Stimulated activated CD4-positive, alpha-beta T cell treated with anti-CD3 and anti-CD28 coated beads, Interleukin-4, amount 100 ng/mL, for 24 hours (primary cell): ENCODE results near the gene HPRT1.

Experiments
- DNase-seq: peaks from one replicate; pipeline ENCODE4 v3.0.0-alpha.2; 2020

Gene HPRT1

DNA sequence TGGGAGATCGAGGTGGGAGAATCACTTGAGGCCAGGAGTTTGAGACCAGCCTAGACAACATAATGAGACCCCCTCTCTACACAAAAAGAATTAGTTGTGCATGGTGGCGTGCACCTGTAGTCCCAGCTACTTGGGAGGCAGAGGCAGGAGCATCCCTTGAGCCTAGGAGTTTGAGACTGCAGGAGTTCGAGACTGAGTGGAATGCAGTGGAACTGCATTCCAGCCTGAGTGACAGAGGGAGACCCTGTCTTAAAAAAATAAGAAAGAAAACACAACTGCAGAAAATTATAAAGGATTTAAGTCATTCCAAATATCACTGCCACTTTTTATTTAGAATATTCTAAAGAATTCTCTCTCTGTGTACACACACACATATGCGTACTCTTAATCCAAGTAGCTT is 18.4 kb downstream of the HPRT1 start:
- no peak for DNase-seq

- no peak for DNase-seq
Measured at GRCh38 chrX:134480061-134480460, 20.1 kb downstream of the HPRT1 start.

DNA sequence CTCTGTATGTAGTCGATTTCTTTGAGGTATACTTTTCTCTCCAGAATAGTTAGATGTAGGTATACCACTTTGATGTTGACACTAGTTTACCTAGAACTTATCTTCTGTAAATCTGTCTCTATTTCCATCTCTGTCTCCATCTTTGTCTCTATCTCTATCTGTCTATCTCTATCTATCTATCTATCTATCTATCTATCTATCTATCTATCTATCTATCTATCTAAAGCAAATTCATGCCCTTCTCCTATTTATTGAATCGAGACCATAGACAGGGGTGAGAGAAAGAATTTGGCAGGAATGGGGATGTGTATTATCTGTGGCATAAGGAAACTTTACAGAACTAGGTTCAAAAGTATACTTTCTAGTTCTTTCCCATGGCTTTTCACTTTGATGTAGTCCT is 21.4 kb downstream of the HPRT1 start:
- DNase-seq = no peak

GRCh38 chrX:134482371-134482770 is 22.4 kb downstream of the HPRT1 start:
- no peak for DNase-seq

- DNase-seq = no peak
Measured at GRCh38 chrX:134484039-134484438, 24.1 kb downstream of the HPRT1 start.

- DNase-seq = no peak
Measured at GRCh38 chrX:134501941-134502340, 42.0 kb downstream of the HPRT1 start.

DNA sequence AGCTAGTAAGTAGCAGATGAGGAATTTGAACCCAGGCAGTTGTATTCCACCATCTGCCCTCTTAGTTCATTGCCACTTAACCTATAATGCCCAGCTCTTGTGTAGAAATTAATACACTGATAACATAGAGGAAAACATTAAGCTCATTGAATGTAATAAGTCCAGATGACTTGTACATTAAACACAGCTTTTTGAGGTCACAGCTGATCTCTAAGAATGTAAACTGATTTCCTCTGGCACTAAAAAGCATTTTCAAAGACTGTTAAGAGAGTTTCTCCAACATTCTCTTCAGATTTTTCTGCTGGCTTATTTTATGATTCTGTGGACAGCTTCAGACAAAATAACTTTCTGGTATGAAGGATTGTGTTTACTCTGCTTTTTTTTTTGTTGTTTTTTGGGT is 42.7 kb downstream of the HPRT1 start:
- DNase-seq = no peak

DNA sequence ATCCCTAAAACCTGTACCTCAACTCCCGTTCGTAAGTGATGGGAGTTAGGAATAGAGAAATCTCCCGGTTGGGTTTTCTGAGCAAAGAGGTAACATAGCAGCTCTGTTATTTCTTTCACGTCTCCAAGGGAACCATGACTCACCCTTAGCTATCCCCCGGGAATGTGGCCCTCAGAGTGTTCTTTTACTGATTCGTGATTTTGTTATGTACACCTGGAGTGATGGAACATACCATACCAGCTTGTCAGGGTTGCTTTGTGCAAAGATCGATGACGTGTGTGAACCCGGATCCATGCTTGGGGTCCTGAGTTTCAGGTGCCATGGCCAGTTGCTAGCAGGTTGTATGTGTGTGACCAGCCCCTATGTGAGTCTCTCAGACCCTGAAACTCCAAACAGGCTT is 52.6 kb downstream of the HPRT1 start:
- no peak for DNase-seq

DNA sequence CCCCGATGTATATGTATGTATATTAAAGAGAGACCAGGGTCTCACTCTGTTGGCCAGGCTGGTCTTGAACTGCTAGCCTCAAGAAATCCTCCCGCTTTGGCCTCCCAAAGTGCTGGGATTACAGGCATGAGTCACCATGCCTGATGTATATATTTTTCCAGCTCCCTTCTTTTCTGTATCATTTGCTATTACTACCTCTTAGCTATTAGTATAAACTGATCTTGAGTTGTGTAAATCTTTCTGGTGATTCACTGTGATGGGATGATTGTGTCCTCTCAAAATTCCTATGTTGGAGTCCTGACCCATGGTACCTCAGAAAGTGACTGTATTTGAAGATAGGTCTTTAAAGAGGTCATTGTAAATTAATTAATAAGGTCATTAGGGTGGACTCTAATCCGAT is 53.1 kb downstream of the HPRT1 start:
- DNase-seq = no peak

GRCh38 chrX:134520860-134521390 is 61.0 kb downstream of the HPRT1 start:
- peak; percentile 3 for DNase-seq

- no peak for DNase-seq
Measured at GRCh38 chrX:134524181-134524580, 64.2 kb downstream of the HPRT1 start.

DNA sequence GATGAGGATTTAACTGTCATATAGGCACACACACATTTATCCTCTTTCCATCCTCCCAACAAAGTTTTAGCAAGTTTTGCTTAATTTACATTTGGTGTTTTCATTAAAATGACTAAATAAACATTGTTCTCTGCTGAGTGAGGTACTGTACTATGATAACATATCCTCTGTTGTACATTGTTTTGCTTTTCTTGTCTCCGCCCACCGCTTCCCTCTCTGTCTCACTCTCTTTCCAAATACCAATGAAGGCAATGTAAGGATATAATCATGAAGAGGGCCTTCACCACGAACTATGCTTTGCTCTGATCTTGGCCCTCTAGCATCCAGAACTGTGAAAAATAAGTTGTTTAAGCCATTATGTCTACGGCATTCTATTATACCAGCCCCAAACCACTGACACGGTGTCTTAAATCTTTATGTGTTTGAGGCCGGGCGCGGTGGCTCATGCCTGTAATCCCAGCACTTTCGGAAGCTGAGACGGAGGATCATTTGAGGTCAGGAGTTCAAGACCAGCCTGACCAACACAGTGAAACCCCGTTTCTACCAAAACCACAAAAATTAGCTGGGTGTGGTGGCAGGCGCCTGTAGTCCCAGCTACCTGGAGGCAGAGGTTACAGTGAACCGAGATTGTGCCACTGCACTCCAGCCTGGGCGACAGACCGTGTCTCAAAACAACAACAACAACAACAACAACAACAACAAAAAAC is 65.3 kb downstream of the HPRT1 start:
- no peak for DNase-seq

DNA sequence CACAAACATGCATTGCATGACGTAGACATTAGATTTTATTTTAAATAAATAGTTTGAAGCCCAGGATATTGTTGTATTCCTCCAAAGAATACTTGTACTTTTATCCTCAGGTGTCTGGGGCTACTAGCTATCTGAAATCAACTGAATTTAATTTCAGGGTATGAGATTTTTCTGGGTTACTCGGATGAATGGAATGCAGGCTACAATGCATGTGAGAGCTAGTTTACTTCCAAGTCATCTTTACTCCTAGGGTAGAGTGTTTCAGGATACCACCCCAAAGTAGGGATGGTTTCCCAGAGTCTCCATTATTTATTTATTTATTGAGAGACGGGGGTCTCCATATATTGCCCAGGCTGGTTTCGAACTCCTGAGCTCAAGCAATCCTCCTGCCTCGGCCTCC is 66.4 kb downstream of the HPRT1 start:
- DNase-seq = no peak

- no peak for DNase-seq
Measured at GRCh38 chrX:134528960-134529359, 69.0 kb downstream of the HPRT1 start.

- no peak for DNase-seq
Measured at GRCh38 chrX:134529481-134529880, 69.5 kb downstream of the HPRT1 start.

GRCh38 chrX:134530845-134531244 is 70.9 kb downstream of the HPRT1 start:
- DNase-seq = no peak

DNA sequence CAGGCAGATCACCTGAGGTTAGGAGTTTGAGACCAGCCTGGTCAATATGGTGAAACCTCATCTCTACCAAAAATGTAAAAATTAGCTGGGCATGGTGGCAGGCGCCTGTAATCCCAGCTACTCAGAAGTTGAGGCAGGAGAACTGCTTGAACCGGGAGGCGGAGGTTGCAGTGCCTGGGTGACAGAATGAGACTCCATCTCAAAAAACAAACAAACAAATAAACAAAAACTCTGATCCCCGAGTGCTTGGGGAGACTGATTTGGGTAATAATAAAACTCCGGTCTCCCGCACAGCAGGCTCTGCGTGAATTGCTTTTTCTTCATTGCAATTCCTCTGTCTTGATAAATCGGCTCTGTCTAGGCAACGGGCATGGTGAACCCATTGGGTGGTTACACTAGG is 73.4 kb downstream of the HPRT1 start:
- DNase-seq = no peak

- DNase-seq = no peak
Measured at GRCh38 chrX:134533952-134534351, 74.0 kb downstream of the HPRT1 start.

DNA sequence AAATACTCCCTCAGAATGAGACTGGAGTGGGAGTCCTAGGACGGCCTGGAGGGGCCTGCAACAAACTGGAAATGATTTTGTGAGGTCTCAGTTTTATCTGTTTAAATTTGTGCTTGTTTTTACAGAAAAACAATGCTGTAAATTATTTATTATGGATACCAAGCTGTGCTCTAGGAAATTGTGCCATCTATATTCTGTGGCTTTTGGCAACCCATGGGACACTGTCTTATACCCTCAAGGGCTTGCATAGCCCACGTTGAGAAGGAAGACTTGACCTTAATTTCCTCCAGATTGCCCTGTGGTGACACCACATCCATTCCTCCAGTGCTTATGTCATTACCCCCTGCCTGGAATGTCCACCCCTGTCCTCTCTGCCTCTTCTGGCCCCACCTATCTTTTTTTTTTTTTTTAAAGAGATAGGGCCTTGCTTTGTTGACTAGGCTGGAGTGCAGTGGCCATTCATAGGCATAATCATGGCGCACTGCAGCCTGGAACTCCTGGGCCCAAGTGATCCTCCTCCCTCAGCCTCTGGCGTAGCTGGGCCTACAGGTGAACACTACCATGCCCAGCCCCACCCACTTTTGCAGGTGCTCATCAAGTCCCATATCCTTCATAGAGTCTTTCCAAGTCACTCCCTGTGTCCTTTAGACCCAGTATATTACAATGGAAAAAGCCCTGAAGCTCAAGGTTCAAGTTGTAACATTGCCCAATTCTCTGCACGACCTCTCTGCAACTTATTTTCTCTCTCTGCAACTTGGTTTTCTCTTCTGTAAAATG is 77.4 kb downstream of the HPRT1 start:
- DNase-seq = no peak

DNA sequence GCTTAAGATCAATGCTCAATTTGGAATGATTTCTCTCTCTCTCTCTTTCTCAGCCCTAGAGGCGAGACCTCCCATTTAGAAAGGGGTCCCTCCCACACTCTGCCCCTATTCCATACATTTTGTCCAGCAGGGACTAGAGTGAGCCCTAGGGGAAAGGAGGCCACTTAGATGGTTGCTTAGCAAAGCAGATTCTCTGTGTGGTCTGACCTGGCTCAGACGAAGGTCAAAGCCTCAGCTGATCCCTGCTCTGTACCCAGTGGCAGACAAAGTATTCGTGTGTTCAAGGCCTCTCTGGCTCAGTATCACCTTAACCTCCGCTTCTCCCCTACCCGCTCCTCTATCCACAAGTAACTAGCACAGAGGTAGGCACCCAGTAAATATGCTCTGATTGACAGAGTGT is 78.4 kb downstream of the HPRT1 start:
- DNase-seq = no peak

DNA sequence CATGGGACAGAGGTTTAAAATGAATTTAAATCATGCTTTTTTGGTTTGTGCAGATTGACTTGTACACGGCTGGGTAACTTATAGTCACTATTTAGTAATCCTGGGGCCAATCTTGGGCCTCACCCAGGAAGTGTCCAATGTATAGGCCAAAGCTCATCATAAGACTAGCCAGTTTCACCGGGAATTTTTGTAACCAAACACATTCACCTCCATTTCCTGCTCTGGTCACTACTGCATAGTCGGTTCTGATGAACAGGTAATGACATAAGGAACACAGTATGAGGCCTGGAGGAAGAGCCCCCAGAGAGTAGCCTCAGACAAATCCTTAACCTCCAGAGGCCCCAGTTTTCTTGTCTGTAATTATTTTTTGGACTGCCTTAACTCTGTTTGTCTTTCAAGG is 81.9 kb downstream of the HPRT1 start:
- DNase-seq = no peak

GRCh38 chrX:134542485-134542884 is 82.5 kb downstream of the HPRT1 start:
- no peak for DNase-seq

GRCh38 chrX:134543288-134543687 is 83.3 kb downstream of the HPRT1 start:
- DNase-seq = no peak

- DNase-seq = no peak
Measured at GRCh38 chrX:134544135-134544512, 84.2 kb downstream of the HPRT1 start.
